C4-2B (cell line): ENCODE data around the gene IL33.

Experiments used
- CTCF ChIP-seq: fragments of 450-650 bp; conservative IDR thresholded peaks from 2 replicates; pipeline ENCODE4 v1.5.1; 2017; ENCODE audit warnings: mild to moderate bottlenecking
- ZFX ChIP-seq: fragments of 450-650 bp; IDR thresholded peaks from 2 replicates; pipeline ENCODE4 v1.6.1; 2017

GRCh38 chr9:6224393-6225154, 9.0 kb downstream of the IL33 start:
- TF ChIP-seq CTCF (no peak), ZFX (no peak)
